GM12891 (cell line): Measurements from ENCODE around the gene DOCK4.

Source experiments
- DNase-seq: peaks from one replicate; pipeline ENCODE4 v3.0.0; 2011; ENCODE audit warnings: low spot score; ENCODE audit not compliant: insufficient read length
- FAIRE-seq: peaks from 2 replicates; lab custom pipeline; 2011; peaks lifted over from hg19 to GRCh38; lab: Jason Lieb, UNC
- PAX5 ChIP-seq: IDR thresholded peaks from 2 replicates; pipeline ENCODE4 v1.6.1; 2011; ENCODE audit warnings: low read length, moderate library complexity, mild to moderate bottlenecking; ENCODE audit not compliant: insufficient read depth, severe bottlenecking
- POLR2A ChIP-seq: IDR thresholded peaks from 2 replicates; pipeline ENCODE4 v1.6.1; 2011; ENCODE audit warnings: low read depth, low read length, control low read depth
- POLR2AphosphoS5 ChIP-seq: IDR thresholded peaks from 2 replicates; pipeline ENCODE4 v1.6.1; 2011; ENCODE audit warnings: low read depth, low read length, control low read depth
- POU2F2 ChIP-seq: IDR thresholded peaks from 2 replicates; pipeline ENCODE4 v1.6.1; 2011; ENCODE audit warnings: low read depth, mild to moderate bottlenecking, control low read depth, low read length, moderate library complexity
- SPI1 ChIP-seq: IDR thresholded peaks from 2 replicates; pipeline ENCODE4 v1.6.1; 2011; ENCODE audit warnings: low read depth, low read length, control low read depth
- TAF1 ChIP-seq: IDR thresholded peaks from 2 replicates; pipeline ENCODE4 v1.6.1; 2011; ENCODE audit warnings: low read depth, low read length, control low read depth

Gene DOCK4

GRCh38 chr7:112115880-112116279 lies 90.3 kb downstream of the DOCK4 start:
- FAIRE-seq = no peak
- TF ChIP-seq POLR2A (no peak), PAX5 (no peak), POU2F2 (no peak), POLR2AphosphoS5 (no peak), SPI1 (no peak), TAF1 (no peak)
- no peak for DNase-seq

GRCh38 chr7:112113913-112114575 lies 92.2 kb downstream of the DOCK4 start:
- no peak for FAIRE-seq
- TF ChIP-seq POLR2A (no peak), SPI1 (no peak), PAX5 (no peak), POU2F2 (no peak), TAF1 (no peak), POLR2AphosphoS5 (no peak)
- no peak for DNase-seq

GRCh38 chr7:112112822-112113255 lies 93.4 kb downstream of the DOCK4 start:
- DNase-seq (no peak), FAIRE-seq (peak; percentile 35)
- TF ChIP-seq POU2F2 = no peak
- TF ChIP-seq TAF1 = no peak
- TF ChIP-seq PAX5 = no peak
- TF ChIP-seq POLR2A = no peak

GRCh38 chr7:112110651-112111050 lies 95.5 kb downstream of the DOCK4 start:
- DNase-seq = no peak
- no peak for FAIRE-seq
- no peak for TF ChIP-seq POU2F2
- TF ChIP-seq PAX5 = no peak
- TF ChIP-seq TAF1 = no peak
- no peak for TF ChIP-seq POLR2A
- TF ChIP-seq POLR2AphosphoS5 = no peak
- no peak for TF ChIP-seq SPI1

GRCh38 chr7:112110175-112110574 lies 96.0 kb downstream of the DOCK4 start:
- DNase-seq = no peak
- FAIRE-seq = no peak
- TF ChIP-seq SPI1 (no peak), PAX5 (no peak), POLR2AphosphoS5 (no peak), POLR2A (no peak), TAF1 (no peak)

- TF ChIP-seq PAX5 (no peak), POLR2A (no peak), TAF1 (no peak)
- no peak for FAIRE-seq
- DNase-seq = no peak
Observed at GRCh38 chr7:112108981-112109380, 97.2 kb downstream of the DOCK4 start.

- TF ChIP-seq TAF1 (no peak), POLR2A (no peak), POU2F2 (no peak), PAX5 (no peak), POLR2AphosphoS5 (no peak), SPI1 (no peak)
- no peak for FAIRE-seq
- DNase-seq = no peak
Observed at GRCh38 chr7:112105584-112106530, 100.3 kb downstream of the DOCK4 start.

GRCh38 chr7:112104120-112104519 lies 102.1 kb downstream of the DOCK4 start:
- FAIRE-seq (no peak), DNase-seq (no peak)
- TF ChIP-seq PAX5 (no peak), POLR2AphosphoS5 (no peak), SPI1 (no peak), POLR2A (no peak), TAF1 (no peak), POU2F2 (no peak)

GRCh38 chr7:112103246-112103645 lies 103.0 kb downstream of the DOCK4 start:
- TF ChIP-seq POLR2A (no peak), TAF1 (no peak), PAX5 (no peak), SPI1 (no peak), POU2F2 (no peak), POLR2AphosphoS5 (no peak)
- no peak for FAIRE-seq

More at GRCh38 chr7:112103246-112103645, 103.0 kb downstream of the DOCK4 start:
- DNase-seq = no peak
